Activated CD4-positive, alpha-beta T cell treated with anti-CD3 and anti-CD28 coated beads, Interleukin-2, Interleukin-6, amounts not matched to agents 100 ng/mL and 50 ng/mL, durations not matched to agents 16 hours and 8 hours (primary cell): ENCODE data around the gene CIB4.

ENCODE experiments used
- DNase-seq: peaks from one replicate; pipeline ENCODE4 v3.0.0-alpha.2; 2020

CIB4 gene

GRCh38 chr2:26564121-26564644 lies 77.0 kb downstream of the CIB4 start:
- DNase-seq = no peak

- no peak for DNase-seq
Observed at GRCh38 chr2:26563686-26564085, 77.5 kb downstream of the CIB4 start.

GRCh38 chr2:26562811-26563645 lies 78.1 kb downstream of the CIB4 start:
- no peak for DNase-seq

GRCh38 chr2:26561918-26562810 lies 79.0 kb downstream of the CIB4 start:
- DNase-seq = peak; percentile 21

- no peak for DNase-seq
Observed at GRCh38 chr2:26561376-26561775, 79.8 kb downstream of the CIB4 start.

GRCh38 chr2:26560892-26561291 lies 80.3 kb downstream of the CIB4 start:
- no peak for DNase-seq

GRCh38 chr2:26559556-26559955 lies 81.6 kb downstream of the CIB4 start:
- no peak for DNase-seq

GRCh38 chr2:26559044-26559405 lies 82.1 kb downstream of the CIB4 start:
- DNase-seq = no peak

- DNase-seq = no peak
Observed at GRCh38 chr2:26558271-26559043, 82.7 kb downstream of the CIB4 start.

- DNase-seq = no peak
Observed at GRCh38 chr2:26557244-26557925, 83.8 kb downstream of the CIB4 start.

GRCh38 chr2:26556309-26557243 lies 84.6 kb downstream of the CIB4 start:
- DNase-seq = no peak

GRCh38 chr2:26555246-26556133 lies 85.7 kb downstream of the CIB4 start:
- no peak for DNase-seq

GRCh38 chr2:26552641-26553374 lies 88.4 kb downstream of the CIB4 start:
- DNase-seq = no peak

- DNase-seq = no peak
Observed at GRCh38 chr2:26550276-26551015, 90.7 kb downstream of the CIB4 start.

- DNase-seq = no peak
Observed at GRCh38 chr2:26542676-26543505, 98.3 kb downstream of the CIB4 start.

- no peak for DNase-seq
Observed at GRCh38 chr2:26542194-26542455, 99.0 kb downstream of the CIB4 start.

GRCh38 chr2:26541401-26542193 lies 99.6 kb downstream of the CIB4 start:
- DNase-seq = no peak
